Fibroblast of pulmonary artery (primary cell): ENCODE data around the gene OTOGL.
A peak's percentile ranks its signal among the peaks of the same experiment; 100 is the strongest.
"Not testable (repeated sequence)": the region's sequence is repeated elsewhere in the genome, so short reads cannot be mapped to it uniquely, and the experiment has no call there.

ENCODE experiments used
- DNase-seq: peaks from one replicate; pipeline ENCODE4 v3.0.0-alpha.2; 2010; ENCODE audit warnings: low read depth
- H3K4me3 ChIP-seq: replicated peaks from 2 replicates; pipeline ENCODE4 v1.5.1; 2011; ENCODE audit warnings: low read depth, mild to moderate bottlenecking, control low read depth, low read length, moderate library complexity
- CTCF ChIP-seq: IDR thresholded peaks from 2 replicates; pipeline ENCODE4 v1.5.1; 2011; ENCODE audit warnings: mild to moderate bottlenecking, control low read depth, low read length, inconsistent platforms; ENCODE audit errors: missing control alignments

The OTOGL gene

DNA sequence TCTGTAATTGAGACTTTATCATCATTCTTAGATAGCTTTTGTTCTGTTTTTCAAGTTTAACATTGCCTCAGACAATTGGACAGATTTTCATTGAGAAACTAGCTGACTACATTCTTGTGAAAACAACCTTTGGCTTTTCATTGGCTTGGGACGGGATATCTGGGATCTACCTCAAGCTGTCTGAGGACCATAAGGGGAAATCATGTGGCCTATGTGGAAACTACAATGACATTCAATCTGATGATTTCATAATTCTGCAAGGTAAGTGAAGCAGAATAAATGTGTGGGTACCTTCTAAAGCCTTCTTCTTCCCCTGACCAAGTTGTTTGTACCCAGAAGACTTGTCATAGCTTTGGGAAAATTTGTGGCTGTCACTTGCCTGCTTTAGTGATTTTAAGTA, 133.5 kb downstream of the OTOGL start:
- DNase-seq, result no peak
- H3K4me3 ChIP-seq, result no peak overlapping the region
- no peak for TF ChIP-seq CTCF

DNA sequence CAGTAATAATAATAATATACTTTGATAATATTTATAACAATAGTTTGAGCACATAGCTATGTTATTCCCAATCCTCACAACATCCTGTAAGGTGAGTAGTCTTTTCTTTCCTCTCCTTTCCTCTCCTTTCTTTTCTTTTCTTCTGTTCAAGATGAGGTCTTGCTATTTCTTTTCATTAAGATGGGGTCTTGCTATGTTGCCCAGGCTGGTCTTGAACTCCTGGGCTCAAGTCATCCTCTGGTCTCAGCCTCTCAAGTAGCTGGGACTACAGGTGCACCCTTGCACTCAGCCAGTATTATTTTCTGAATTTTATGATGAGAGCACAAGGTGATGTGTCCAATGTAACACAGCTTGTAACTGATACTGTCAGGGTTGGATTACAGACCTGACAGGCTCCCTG, 134.6 kb downstream of the OTOGL start:
- H3K4me3 ChIP-seq, result no peak overlapping the region
- DNase-seq, result no peak
- no peak for TF ChIP-seq CTCF

DNA sequence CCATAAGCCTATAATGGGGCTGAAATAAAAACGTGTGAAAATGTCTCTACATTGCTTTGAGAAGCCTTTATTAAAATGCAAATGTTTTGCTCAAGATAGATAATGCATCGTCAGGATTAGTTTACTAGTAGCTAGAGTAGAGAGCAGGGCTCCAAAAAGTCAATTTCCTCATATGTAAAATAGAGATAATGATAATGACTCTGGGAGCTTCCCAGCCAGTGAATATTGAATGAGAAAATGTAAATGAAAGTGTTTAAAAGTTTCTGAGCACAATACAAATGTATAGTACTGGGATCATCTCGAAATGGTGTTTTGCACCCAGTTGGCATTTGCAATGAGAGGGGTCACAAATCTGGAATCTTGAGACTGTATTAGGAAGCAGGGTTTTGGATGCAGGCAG, 135.3 kb downstream of the OTOGL start:
- no peak for DNase-seq
- no peak for TF ChIP-seq CTCF
- H3K4me3 ChIP-seq, result no peak overlapping the region

- no peak for TF ChIP-seq CTCF
- no peak overlapping the region for H3K4me3 ChIP-seq
- DNase-seq, result no peak
These were observed 136.6 kb downstream of the OTOGL start for GRCh38 chr12:80235944-80236343.

- TF ChIP-seq CTCF, result no peak
- H3K4me3 ChIP-seq, result no peak overlapping the region
- no peak for DNase-seq
These were observed 140.5 kb downstream of the OTOGL start for GRCh38 chr12:80239867-80240266.

GRCh38 chr12:80241576-80242273, 142.4 kb downstream of the OTOGL start:
- peak; percentile 33 for DNase-seq
- no peak overlapping the region for H3K4me3 ChIP-seq
- no peak for TF ChIP-seq CTCF

GRCh38 chr12:80242321-80242720, 143.0 kb downstream of the OTOGL start:
- H3K4me3 ChIP-seq, result no peak overlapping the region
- no peak for TF ChIP-seq CTCF
- no peak for DNase-seq

DNA sequence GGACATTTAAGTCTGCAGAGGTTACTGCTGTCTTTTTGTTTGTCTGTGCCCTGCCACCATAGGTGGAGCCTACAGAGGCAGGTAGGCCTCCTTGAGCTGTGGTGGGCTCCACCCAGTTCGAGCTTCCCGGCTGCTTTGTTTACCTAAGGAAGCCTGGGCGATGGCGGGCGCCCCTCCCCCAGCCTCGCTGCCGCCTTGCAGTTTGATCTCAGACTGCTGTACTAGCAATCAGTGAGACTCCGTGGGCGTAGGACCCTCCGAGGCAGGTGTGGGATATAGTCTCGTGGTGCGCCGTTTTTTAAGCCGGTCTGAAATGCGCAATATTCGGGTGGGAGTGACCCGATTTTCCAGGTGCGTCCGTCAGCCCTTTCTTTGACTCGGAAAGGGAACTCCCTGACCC, 150.2 kb downstream of the OTOGL start:
- not testable (repeated sequence) for H3K4me3 ChIP-seq

More for the DNA sequence above, 150.2 kb downstream of the OTOGL start:
- not testable (repeated sequence) for DNase-seq
